ENCODE measurements around the gene RBPMS2.
"Not testable (repeated sequence)": the region's sequence is repeated elsewhere in the genome, so short reads cannot be mapped to it uniquely, and the experiment has no call there.

The RBPMS2 gene

GRCh38 chr15:64775551-64776401 lies at the start of gene RBPMS2:
RBPMS2 (minus strand) TSS chr15:64775589; CDS start chr15:64775319, 270 bp downstream.
- no peak for DNase-seq (ENCODE audit: low spot score)

GRCh38 chr15:64824929-64825430 lies 49.6 kb upstream of the RBPMS2 start:
- no peak for DNase-seq (ENCODE audit: low spot score)

GRCh38 chr15:64816452-64816851 lies 41.1 kb upstream of the RBPMS2 start:
- DNase-seq (ENCODE audit: low spot score) = no peak

GRCh38 chr15:64814965-64815364 lies 39.6 kb upstream of the RBPMS2 start:
- DNase-seq (ENCODE audit: low spot score) = not testable (repeated sequence)

- not testable (repeated sequence) for DNase-seq (ENCODE audit: low spot score)
Observed at GRCh38 chr15:64814283-64814682, 38.9 kb upstream of the RBPMS2 start.

- DNase-seq (ENCODE audit: low spot score) = no peak
Observed at GRCh38 chr15:64813075-64813474, 37.7 kb upstream of the RBPMS2 start.

- no peak for DNase-seq (ENCODE audit: low spot score)
Observed at GRCh38 chr15:64810497-64811326, 35.3 kb upstream of the RBPMS2 start.

- peak; percentile 82 for DNase-seq (ENCODE audit: low spot score)
Observed at GRCh38 chr15:64809649-64810496, 34.5 kb upstream of the RBPMS2 start.

- DNase-seq (ENCODE audit: low spot score) = peak; percentile 26
Observed at GRCh38 chr15:64808785-64809453, 33.5 kb upstream of the RBPMS2 start.

- peak; percentile 25 for DNase-seq (ENCODE audit: low spot score)
Observed at GRCh38 chr15:64807751-64808222, 32.4 kb upstream of the RBPMS2 start.

- peak; percentile 58 for DNase-seq (ENCODE audit: low spot score)
Observed at GRCh38 chr15:64807051-64807749, 31.8 kb upstream of the RBPMS2 start.

GRCh38 chr15:64806509-64806908 lies 31.1 kb upstream of the RBPMS2 start:
- peak; percentile 56 for DNase-seq (ENCODE audit: low spot score)

GRCh38 chr15:64804619-64805018 lies 29.2 kb upstream of the RBPMS2 start:
- no peak for DNase-seq (ENCODE audit: low spot score)

- no peak for DNase-seq (ENCODE audit: low spot score)
Observed at GRCh38 chr15:64803526-64803925, 28.1 kb upstream of the RBPMS2 start.

GRCh38 chr15:64800476-64800875 lies 25.1 kb upstream of the RBPMS2 start:
- no peak for DNase-seq (ENCODE audit: low spot score)

GRCh38 chr15:64798905-64799304 lies 23.5 kb upstream of the RBPMS2 start:
- DNase-seq (ENCODE audit: low spot score) = not testable (repeated sequence)

- DNase-seq (ENCODE audit: low spot score) = not testable (repeated sequence)
Observed at GRCh38 chr15:64795921-64796320, 20.5 kb upstream of the RBPMS2 start.

GRCh38 chr15:64795299-64795698 lies 19.9 kb upstream of the RBPMS2 start:
- not testable (repeated sequence) for DNase-seq (ENCODE audit: low spot score)

- DNase-seq (ENCODE audit: low spot score) = no peak
Observed at GRCh38 chr15:64792282-64792681, 16.9 kb upstream of the RBPMS2 start.

- no peak for DNase-seq (ENCODE audit: low spot score)
Observed at GRCh38 chr15:64791401-64791800, 16.0 kb upstream of the RBPMS2 start.
